Measurements from ENCODE around the gene SLC39A9. TPM values are rescaled to one million over a fixed set of nuclear protein-coding genes. Genes with fewer than 3 reads are reported as not detected.

SLC39A9 gene
- total RNA-seq, 1 experiment from 2014 or later, result 63.4 TPM

- Histone ChIP-seq H3K9me3 (ENCODE audit: control insufficient read depth, insufficient read depth, low read depth, low read length) (no peaks in the 10 kb centered on the region), H3K4me1 (ENCODE audit: control insufficient read depth, insufficient read depth, low read length) (no peaks in the 10 kb centered on the region), H3K27me3 (ENCODE audit: control insufficient read depth, insufficient read depth, low read length) (no peaks in the 10 kb centered on the region), H3K4me3 (ENCODE audit: low read depth in 2 of 2, low read length in 2 of 2) (no peak overlapping the region), H3K36me3 (ENCODE audit: control insufficient read depth, insufficient read depth, low read length) (no peaks in the 10 kb centered on the region), H3K27ac (ENCODE audit: low read length) (no peak overlapping the region)
- CTCF ChIA-PET, result no interaction called here
- ATAC-seq, result no peak
- in situ Hi-C loops (cut with HindIII; ENCODE audit: low pct_unique_long_range_greater_than_20kb, low sequenced_read_pairs) (no loop called here), intact Hi-C loops (cut with micrococcal nuclease; ENCODE audit: unreplicated experiment) (loop anchor here (10.0 kb wide), 1 partner anchor 107 kb away; no protein-coding TSS in a partner anchor)
- BruUV-seq (replicated peaks), result no TSS peak
- DNase-seq (ENCODE audit: low read depth, low spot score), result no peak
- POLR2A ChIA-PET, result no interaction called here
- TF ChIP-seq SIN3A (IDR thresholded peaks at IDR 0.05; ENCODE audit: borderline replicate concordance, insufficient read depth, low read depth, low read length), result no peak
- TF ChIP-seq POLR2AphosphoS5 (IDR thresholded peaks at IDR 0.05; ENCODE audit: low read depth, low read length), result no peak
- no peak for TF ChIP-seq CTCF (IDR thresholded peaks at IDR 0.05)
- TF ChIP-seq REST (IDR thresholded peaks at IDR 0.05; ENCODE audit: insufficient read depth in 1 of 2, low read depth in 2 of 2, low read length in 1 of 2), result no peak
- TF ChIP-seq TCF7L2 (IDR thresholded peaks at IDR 0.05; ENCODE audit: low read depth, low read length), result no peak
These were observed 46.6 kb upstream of the SLC39A9 start for GRCh38 chr14:69351911-69352310.

- H3K27me3 ChIP-seq (ENCODE audit: control insufficient read depth, insufficient read depth, low read length), result no peaks in the 10 kb centered on the region
- H3K27ac ChIP-seq (ENCODE audit: low read length), result no peak overlapping the region
- no TSS peak for BruUV-seq (replicated peaks)
- ATAC-seq (no peak), DNase-seq (ENCODE audit: low read depth, low spot score) (no peak)
- POLR2A ChIA-PET, result no interaction called here
- TF ChIP-seq POLR2AphosphoS5 (IDR thresholded peaks at IDR 0.05; ENCODE audit: low read depth, low read length), result no peak
- no peak for TF ChIP-seq REST (IDR thresholded peaks at IDR 0.05; ENCODE audit: insufficient read depth in 1 of 2, low read depth in 2 of 2, low read length in 1 of 2)
- no peak for TF ChIP-seq TCF7L2 (IDR thresholded peaks at IDR 0.05; ENCODE audit: low read depth, low read length)
- no peak for TF ChIP-seq CTCF (IDR thresholded peaks at IDR 0.05)
- TF ChIP-seq SIN3A (IDR thresholded peaks at IDR 0.05; ENCODE audit: borderline replicate concordance, insufficient read depth, low read depth, low read length), result no peak
- no peak overlapping the region for H3K4me3 ChIP-seq (ENCODE audit: low read depth in 2 of 2, low read length in 2 of 2)
- CTCF ChIA-PET, result no interaction called here
- no peaks in the 10 kb centered on the region for H3K9me3 ChIP-seq (ENCODE audit: control insufficient read depth, insufficient read depth, low read depth, low read length)
- H3K4me1 ChIP-seq (ENCODE audit: control insufficient read depth, insufficient read depth, low read length), result no peaks in the 10 kb centered on the region
- no peaks in the 10 kb centered on the region for H3K36me3 ChIP-seq (ENCODE audit: control insufficient read depth, insufficient read depth, low read length)
- in situ Hi-C loops (cut with HindIII; ENCODE audit: low pct_unique_long_range_greater_than_20kb, low sequenced_read_pairs), result no loop called here
- intact Hi-C loops (cut with micrococcal nuclease; ENCODE audit: unreplicated experiment), result loop anchor here (10.0 kb wide), 1 partner anchor 108 kb away; no protein-coding TSS in a partner anchor
These were observed 45.3 kb upstream of the SLC39A9 start for GRCh38 chr14:69353168-69353567.

All from Panc1 (cell line).